DMS53 treated with DMSO at 0.1 percent for 48 hours (cell line): ENCODE results near the gene ENPP6.
"Not testable (repeated sequence)": the region's sequence is repeated elsewhere in the genome, so short reads cannot be mapped to it uniquely, and the experiment has no call there.

ENCODE experiments used
- DNase-seq: peaks from one replicate; lab custom pipeline; 2025; ENCODE audit not compliant: unreplicated experiment; lab: John Stamatoyannopoulos, UW

Gene ENPP6

DNA sequence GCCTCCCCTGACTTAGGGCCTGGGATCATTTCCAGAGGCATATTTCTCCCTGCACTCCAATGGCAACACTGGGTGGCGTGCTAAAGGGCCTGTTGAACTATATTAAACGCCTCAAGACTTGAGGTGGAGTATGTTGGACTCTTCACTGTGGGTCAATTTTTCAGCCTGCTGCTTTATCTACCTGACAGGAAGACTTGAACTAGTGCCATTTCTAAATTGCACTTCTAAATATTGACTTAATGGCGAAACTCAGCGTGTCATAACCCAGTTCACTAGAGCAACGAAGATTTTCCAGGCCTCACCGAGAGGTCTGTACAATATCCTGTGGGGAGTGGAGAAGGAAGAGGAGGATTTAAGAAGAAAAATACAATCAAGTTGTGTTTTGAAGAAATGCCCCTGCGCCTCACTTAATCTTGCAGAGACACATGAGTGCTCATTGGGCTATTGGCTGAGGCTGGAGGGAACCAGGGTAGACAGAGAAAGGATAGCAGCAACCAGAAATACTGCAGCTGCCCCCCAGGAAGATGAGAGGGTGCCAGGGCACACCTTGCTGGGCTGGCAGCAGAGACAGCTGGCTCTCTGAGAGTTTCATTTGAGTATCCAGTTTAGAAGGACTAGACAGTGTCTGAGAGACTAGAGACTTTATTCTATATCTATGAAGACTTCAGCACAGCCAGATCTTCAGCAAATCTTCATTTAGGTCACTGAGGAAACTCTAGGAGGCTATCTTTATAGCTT, 67.4 kb downstream of the ENPP6 start:
- DNase-seq, result no peak

DNA sequence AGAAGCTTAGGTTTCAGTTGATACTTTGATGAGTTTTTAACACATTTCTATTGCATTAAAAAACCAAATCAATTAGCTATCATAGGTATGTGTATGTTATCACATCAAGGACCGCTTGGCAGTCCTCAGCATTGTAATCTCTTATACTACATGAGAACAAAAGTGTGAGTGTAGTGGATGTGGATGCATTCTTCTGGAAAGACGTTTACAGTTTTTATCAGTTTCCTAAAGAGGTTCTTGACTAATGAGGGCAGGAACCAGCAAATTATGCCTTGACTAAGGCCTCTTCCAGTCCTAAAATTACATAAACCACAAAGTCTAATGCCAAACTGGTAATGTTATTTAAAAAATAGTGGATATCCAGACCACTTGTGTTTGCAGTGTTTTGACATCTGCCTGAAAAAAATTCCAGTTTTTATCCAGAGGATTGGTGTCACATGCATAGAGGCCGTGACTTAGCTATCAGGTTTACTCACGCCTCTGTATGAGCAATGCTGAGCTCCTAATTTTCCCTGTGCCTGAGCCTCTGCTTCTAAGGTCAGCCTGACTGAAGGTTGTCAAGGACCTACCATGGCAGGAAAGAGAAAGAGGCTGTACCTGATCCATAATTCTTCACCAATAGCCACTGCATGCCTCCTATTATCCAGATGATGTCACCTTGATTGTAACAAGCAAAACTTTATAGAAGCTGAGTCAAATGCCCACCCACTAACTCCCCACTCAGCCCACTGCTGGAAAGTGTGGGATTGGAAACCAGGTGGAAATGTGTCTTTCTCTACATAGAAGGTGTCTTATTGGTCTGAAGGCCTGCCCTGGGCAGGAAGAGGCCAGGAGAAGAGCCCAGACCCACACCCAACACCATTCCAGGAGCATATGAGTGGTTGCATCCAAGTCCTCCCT, 68.7 kb downstream of the ENPP6 start:
- no peak for DNase-seq

DNA sequence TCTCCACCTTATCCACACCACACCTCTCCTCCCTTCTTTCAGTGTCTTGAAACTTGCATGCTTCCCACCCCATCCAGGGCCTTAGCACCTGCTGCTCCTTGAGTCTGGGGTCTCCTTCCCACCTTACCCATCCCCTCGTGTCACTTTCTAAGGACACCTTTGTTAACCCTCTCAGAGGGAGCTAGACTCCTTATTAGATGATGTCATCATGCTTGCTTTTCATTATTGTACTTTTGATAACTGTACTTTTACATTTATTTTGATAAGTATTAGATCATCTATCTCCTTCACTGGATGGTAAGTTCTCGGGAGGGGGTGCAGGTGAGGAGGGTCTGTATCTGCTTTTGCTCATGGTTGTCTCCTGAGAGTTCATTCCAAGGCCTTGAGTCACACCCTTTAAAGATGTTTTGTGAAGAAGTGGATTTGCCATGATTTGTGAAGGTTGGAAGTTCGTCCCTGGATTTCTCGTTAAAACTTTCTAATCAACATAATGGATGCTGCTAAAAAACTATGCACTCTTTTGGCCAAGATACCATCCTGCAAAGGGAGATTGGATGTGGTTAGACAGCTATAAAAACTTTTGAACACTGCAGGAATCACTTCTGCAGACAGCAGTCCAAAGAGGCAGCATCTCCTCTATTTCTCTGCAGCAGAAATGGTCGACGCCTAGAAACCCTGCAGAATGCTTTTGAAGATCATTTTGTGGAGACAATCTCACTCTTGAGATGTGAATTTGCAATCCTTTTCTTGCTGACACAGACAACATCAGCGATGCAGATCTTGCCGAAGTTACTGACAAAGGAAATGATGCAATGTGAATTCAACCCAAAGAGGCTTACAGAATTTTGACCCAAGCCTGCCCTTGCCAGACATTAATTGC, 69.6 kb downstream of the ENPP6 start:
- DNase-seq, result no peak

DNA sequence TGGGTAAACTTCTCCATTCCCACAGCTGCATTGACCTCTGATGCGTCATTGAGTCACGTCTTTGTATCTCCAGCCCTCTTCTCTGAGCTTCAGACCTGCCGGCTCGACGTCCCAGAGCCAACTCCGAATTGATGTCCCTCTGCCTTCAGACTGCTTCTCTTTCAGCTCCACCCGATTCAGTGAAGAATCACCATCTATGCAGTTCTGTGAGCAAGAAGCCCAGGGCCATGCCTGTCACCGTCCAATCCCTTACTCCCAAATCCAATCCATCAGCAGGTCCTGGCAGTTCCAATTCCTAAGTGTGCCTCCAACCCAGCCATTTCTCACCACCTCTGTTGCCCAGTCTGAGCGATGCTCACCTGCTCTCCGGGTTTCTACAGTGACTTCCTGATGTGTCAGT, 70.7 kb downstream of the ENPP6 start:
- DNase-seq, result no peak

DNA sequence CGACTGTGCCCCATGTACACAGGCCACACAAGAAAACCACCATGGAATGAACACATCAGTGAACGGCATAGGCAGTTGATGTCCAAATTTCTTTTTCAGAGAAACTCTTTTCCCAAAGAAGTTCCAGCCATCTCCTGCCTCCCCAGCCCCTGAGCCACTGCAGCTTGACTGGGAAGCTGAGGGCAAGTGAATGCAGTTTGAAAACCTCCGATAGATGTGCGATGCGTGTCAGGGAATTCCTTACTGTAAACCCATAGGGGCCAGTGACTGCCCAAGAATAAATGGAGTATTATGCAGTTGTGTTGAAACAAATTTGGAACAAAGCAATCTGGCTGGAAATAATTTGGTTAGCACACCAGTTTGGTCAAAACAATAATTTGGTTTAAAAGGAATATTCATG, 72.1 kb downstream of the ENPP6 start:
- no peak for DNase-seq

DNA sequence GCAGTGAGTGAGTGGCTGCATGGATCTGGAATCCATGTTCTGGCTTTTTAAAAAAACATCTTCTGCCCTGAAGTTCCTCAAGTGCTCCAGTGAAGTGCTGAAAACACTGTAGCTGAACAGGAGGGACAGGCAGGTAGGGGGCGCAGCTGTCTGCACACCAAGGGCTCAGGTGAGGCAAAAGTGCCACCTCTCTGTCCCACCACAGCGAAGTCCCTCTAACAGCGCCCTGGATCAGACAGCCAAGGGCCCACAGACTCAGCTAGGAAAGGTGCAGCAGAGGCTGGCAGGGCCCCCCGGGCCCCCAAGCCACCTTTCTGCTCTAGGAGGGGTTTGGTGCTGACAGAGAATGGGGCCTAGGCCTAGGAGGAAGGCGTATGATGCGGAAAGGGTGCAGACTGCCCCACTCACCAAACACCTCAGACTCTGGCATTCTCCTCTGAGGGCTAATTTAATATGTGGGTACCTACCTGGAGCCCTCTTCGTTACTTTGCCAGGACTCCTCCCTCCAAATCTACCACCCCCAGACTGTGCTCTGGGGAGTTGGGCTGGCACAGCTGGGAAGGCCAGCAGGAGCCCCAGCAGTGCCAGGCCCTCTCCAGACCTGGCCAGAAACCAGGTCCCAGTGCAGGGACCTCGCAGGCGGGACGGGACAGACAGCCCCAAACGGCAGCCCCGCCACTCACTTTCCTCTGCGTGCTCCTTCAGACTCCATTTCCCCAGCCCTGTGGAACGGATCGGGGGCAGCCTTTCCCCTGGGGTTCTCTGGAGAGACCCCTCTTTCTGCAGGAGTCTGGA, 73.7 kb downstream of the ENPP6 start:
- DNase-seq, result no peak

DNA sequence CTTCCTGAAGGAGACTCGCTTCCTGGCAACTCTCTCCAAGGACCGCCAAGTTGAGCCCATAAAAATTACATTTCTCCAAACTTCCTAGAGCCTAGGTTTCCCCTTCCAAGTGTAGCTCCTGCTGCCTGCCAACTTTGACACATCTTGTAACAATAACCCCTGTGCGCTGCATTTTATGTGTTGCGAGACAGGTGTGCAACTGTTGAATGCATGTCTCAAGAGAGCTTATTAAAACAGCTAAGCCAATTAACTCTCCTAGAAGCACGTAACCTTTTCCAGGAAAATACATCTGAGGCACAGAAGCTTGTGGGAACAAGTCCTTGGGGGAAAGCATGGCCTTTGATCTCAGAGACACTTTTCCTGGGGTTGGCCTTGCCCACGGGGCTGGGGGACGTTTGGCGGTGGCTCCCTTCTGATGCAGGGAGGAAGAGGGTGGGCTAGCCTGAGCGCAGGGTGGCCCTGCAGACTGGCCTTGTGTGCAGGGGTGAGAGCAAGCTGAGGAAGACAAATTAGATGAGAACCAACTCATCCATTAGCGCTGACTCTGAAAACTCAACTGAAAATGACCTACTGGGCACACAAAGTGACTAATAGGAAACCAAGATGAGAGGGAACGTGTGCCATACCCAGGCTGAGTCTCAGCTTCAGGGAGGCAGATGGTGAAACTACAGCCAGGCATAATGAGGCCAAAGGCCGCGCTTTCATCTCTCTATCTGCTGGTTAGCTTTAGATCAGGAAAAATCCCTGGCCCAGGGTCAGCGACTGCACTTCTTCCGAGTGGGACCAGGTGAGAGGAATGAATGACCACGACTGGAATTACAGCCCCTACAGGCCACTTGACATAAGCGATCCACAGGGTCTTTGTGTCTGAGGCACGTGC, 75.3 kb downstream of the ENPP6 start:
- no peak for DNase-seq

DNA sequence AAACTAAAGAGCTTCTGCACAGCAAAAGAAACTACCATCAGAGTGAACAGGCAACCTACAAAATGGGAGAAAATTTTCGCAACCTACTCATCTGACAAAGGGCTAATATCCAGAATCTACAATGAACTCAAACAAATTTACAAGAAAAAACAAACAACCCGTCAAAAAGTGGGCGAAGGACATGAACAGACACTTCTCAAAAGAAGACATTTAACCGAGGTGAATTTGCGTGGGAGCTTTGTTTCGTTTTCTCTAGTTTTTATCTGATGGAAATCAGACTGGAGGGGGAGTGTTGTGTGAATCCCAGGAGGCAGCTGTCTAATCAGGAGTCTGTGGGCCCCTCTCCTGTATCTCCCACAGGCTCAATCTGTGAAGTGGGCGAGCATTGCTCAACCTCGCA, 76.8 kb downstream of the ENPP6 start:
- DNase-seq, result not testable (repeated sequence)

DNA sequence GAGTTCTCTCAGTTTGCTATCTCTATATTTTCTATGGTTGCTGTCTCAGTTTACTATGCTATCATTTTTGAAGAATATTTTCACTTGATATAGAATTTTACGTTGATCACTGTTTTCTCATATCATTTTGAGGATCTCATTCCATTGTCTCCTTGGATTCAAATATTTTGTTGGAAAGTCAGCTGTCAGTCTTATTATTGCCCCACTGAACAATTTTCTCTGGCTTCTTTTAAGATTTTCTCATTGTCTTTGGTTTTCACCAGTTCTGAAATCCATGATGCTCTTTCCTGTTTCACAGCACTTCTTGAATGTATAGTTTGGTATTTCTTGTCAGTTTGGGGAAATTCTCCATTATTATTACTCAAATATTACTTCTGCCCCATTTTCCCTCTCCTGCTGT, 81.1 kb downstream of the ENPP6 start:
- DNase-seq, result no peak

DNA sequence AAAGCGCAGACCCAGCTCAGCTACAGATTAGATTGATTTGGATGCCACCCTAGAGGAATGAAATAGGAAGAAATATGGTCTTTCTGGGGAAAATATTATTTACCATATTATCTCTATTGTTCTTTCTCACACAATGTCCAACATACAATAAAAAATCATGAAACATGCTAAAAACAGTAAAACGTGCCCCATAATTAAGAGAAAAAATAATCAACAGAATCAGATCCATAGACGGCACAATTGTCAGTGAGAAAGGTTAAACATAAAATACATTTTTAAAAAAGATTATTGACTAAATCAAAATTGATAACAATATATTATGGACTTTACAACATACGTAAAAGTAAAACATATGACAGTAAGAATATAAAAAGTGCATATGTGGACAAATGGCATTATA, 90.9 kb downstream of the ENPP6 start:
- no peak for DNase-seq

DNA sequence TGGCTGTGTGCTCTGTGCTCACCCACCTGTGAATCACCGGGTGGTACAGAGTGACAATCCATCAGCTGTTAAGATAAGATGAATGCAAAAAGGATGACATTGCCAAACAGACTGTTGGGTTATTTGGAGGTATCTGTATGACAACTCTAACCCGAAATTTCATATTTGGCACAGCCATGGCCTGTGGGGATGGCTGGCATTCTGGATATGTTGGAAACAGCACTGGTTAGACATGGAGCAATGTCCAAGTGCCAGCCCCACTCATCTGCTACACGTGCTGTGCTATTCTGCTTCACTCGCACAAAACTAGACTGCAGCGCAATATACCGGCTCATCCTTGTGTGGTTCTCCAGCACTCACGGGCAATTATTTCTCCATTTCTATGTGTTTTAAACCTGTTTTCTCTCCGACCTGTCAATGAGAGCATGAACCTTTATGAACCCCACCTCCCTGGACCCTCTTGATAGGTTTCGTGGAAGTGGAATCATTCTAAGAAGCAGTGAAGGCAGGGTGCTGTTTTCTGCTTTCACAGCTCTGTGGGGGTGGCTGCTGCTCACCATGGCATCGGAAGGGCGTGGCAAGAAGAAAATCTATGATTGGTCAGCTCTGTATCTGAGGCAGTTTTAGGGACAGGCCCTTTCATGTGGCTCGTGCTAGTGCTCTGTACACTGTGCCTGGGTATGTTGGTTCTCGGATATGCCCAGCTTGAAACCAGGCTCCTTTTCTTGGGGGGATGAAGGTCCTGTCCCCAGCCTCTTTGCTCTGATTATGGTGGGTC, 94.9 kb downstream of the ENPP6 start:
- no peak for DNase-seq

DNA sequence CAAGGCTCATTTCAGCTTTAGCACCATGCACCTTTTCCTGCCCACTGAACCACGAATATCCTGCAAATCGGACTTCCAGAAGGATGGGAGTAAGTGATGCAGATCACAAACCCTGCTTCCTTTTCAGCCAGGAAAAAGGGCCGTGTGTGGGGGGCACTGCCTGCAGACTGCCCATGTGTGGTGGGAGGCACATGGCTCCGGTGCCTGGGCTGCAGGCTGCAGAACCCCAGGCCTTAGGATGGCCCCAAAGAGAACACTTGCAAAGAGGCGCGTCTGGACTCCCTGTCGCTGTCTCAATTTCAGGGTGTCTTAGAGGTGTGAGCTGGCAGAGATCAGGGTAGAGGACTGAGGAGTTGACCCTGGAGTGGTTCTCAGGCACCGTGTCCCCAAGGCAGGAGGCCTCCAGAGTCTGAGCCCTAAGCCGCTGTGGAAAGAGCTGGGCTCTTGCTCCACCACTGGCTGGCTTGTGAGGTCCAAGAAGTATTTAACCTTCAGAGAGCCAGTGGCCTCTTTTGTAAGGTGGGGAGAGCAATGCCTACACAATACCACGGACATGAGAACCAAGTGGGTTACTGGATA, 97.0 kb downstream of the ENPP6 start:
- DNase-seq, result no peak

DNA sequence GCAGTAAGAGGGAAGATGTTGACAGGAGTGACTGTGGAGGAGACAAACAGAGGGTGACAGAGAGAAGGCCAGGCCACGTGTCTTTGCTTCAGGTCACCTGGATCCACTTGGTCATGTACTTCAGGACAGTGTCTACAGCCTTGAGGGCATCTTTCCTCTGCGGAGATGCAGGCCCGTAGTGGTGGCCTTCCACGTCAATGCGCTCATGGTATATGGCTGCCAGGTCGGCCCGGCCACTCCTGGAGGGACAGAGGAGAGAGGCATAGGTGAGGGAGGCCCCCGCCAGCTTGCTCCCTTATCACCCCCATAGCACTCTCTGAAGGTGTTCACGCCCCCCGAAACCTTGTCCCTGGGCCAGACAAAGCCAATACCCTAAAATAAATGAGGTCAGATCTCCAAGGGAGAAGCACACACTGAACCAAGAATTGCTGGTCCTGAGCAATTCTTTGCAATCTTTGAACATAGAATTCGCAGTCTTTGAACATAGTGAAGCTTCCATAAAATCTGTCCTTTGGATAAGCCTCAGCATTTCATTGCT, 99.9 kb downstream of the ENPP6 start:
- DNase-seq, result no peak

DNA sequence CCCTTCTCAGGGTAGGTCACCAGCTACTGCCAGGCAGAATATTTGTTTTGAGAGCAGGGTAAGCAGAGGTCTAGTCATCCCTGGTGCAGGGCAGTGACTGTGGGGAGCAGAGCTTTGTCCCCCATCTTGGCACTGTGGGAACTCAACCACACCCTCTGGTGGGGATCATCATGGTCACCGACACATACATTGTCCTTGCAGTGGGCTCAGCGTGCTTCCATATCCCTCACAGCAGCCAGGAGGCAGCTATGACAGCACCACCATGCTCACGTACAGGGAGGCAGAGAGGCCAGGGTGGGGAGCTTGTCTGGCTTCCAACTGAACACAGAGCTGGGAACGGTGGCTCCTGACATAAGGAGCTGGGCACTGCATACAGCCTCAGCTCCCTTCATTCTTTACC, 102.3 kb downstream of the ENPP6 start:
- no peak for DNase-seq

DNA sequence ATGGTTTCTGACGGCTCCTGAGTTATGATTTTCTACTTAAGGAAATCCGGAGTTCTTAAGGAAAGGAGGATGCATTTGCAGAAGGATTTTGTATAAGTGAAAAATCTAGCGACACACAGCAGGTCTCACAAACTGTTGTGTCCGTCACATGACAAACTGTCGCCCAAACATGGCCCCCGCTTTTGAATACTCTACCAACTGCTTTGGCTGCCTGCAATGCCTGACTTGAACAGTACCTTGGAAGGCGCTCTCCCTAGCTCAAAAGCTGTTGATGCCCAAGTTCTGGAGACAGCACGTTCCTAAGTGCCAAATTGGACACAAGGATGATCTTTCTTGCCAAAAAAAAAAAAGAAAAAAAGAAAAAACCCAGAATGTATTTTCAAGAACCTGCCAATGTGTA, 103.2 kb downstream of the ENPP6 start:
- no peak for DNase-seq

DNA sequence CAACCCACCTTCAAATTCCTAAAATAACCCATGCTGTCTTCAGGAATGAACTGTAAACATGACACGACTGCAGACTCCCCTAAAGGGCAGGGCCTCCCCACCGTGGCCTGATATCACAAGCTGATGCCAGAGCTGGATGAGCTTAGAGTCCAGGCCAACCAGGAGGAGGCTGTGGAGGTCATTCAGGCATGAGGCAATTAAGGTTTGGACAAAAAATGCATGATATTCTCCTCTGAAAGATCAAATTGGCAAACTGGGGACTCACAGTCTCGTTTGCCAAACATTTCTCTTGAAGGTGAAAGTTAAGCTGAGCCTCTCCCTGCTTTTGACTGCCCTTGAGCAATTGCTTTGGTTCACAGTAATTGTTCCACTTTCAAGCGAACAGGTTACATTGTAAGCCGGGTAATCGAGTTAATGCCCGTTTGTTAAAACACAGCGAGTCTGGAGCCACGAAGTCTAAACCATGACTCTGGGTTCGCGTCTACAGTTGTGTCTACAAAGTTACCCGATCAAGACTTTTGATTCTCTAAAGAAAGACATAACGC, 105.6 kb downstream of the ENPP6 start:
- DNase-seq, result no peak

DNA sequence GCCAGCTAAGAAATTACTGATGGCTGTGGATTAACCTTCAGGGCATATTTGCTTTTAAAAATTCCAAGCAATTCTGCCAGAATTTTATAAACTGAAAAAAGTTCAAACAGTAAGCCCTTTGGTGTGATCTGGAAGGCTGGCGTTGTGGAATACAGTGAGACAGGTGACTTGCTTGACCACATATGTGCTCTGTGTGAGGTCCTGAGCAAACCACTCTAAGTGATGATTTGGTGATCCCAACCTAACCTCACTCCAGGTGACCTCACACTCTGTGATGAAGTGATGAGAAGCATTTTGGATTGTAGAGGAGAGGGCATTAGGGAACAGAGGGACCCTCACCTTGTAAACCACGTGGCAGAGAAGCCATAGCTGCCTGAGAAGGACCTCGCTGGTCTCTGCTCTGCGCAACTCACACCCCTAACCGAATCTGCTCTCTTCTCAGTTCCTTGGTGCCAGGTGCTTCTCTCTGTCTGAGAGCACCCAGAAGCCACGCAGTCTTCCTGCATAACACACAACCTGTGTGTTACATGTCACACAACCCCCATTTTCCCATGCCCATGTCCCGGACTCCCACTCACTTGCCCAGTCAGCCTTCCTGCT, 106.3 kb downstream of the ENPP6 start:
- DNase-seq, result no peak
